ENCODE measurements around the gene VAMP3.
A peak's percentile ranks its signal among the peaks of the same experiment; 100 is the strongest.
"Not testable (repeated sequence)": the region's sequence is repeated elsewhere in the genome, so short reads cannot be mapped to it uniquely, and the experiment has no call there.

The VAMP3 gene

DNA sequence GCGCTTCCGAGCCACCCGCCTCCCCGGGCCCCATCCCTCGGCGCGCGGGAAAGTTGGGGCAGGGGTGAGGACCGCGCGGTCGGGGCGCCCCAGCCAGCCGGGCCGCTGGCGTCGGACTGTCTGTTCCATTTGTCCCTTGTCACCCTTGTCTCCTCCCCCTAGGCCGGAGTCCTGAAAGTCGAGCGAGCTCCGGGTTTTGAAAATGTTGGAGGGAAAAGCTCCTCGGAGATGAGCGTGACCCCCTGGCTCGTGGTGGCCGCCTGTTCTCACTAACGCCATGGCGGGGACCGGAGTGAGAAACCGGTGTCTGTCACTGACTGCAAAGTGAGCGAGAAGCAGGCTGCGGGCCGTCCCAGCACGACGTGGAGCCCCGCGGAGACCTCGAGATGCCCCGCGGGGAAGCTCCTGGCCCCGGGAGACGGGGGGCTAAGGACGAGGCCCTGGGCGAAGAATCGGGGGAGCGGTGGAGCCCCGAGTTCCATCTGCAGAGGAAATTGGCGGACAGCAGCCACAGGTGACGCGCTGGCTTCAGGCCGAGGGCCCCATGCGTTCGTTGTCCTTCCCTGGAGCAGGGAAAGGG is 13.5 kb downstream of the VAMP3 start:
- Mint-ChIP-seq H3K27ac (no peak overlapping the region), H3K4me3 (peak overlapping the region; percentile 31 to 65 (median 52)), H3K9me3 (peaks cover 3% of the 10 kb centered on the region), H3K36me3 (ENCODE audit: low read depth) (peaks cover 57% of the 10 kb centered on the region), H3K4me1 (no peaks in the 10 kb centered on the region), H3K27me3 (ENCODE audit: low read depth) (no peaks in the 10 kb centered on the region)
- TF ChIP-seq, protein P1, sequence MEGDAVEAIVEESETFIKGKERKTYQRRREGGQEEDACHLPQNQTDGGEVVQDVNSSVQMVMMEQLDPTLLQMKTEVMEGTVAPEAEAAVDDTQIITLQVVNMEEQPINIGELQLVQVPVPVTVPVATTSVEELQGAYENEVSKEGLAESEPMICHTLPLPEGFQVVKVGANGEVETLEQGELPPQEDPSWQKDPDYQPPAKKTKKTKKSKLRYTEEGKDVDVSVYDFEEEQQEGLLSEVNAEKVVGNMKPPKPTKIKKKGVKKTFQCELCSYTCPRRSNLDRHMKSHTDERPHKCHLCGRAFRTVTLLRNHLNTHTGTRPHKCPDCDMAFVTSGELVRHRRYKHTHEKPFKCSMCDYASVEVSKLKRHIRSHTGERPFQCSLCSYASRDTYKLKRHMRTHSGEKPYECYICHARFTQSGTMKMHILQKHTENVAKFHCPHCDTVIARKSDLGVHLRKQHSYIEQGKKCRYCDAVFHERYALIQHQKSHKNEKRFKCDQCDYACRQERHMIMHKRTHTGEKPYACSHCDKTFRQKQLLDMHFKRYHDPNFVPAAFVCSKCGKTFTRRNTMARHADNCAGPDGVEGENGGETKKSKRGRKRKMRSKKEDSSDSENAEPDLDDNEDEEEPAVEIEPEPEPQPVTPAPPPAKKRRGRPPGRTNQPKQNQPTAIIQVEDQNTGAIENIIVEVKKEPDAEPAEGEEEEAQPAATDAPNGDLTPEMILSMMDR (IDR thresholded peaks at IDR 0.05; ENCODE audit: unreplicated experiment in 3 of 3), result no peak

DNA sequence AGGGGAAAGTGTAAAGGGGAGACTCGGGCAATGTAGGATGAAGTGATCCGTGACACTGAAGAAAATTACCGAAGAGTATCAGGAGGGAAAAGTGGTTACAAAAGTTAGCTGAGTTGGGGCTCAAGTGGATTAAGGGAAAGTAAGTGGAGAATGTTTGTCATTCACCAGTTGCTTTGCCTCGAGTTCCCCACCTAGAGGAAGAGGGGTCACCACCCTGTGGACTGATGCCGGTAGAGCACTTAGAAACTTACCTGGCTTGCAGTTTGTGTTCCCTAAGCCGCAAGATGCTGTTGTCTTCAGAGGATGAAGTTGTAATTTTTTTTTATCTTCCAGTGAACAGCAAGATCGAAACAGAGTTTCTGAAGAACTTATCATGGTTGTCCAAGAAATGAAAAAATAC is 14.0 kb downstream of the VAMP3 start:
- Mint-ChIP-seq H3K36me3 (ENCODE audit: low read depth) (peaks cover 57% of the 10 kb centered on the region), H3K27me3 (ENCODE audit: low read depth) (no peaks in the 10 kb centered on the region), H3K4me1 (no peaks in the 10 kb centered on the region), H3K27ac (peak overlapping the region in 1 of 3 experiments; percentile 36), H3K4me3 (peak overlapping the region; percentile 31 to 60 (median 36)), H3K9me3 (peaks cover 8% of the 10 kb centered on the region)
- TF ChIP-seq, protein P1 (IDR thresholded peaks at IDR 0.05; ENCODE audit: unreplicated experiment in 3 of 3), result no peak

DNA sequence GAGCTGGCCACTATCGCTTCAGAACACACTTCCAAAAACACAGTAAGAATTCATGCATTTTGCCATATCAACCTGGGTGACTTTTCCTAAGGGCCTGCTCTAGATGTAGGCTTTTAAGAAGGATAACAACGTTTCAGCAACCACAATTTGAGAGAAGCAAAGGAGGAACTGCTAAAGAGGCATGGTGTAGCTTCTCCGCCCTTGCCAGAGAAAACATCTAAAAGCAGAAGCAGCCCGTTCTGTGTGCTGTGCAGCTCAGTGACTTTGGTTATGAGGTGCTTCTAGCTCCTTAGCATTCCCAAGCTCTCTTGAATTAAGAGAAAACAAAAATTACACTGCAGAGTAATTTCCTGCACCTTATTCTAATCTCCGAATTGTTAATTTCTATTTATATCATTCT is 15.7 kb downstream of the VAMP3 start:
- Mint-ChIP-seq H3K9me3 (peaks cover 21% of the 10 kb centered on the region), H3K27ac (no peak overlapping the region), H3K27me3 (ENCODE audit: low read depth) (no peaks in the 10 kb centered on the region), H3K4me3 (no peak overlapping the region), H3K4me1 (no peaks in the 10 kb centered on the region), H3K36me3 (ENCODE audit: low read depth) (peaks cover 63% of the 10 kb centered on the region)
- TF ChIP-seq, protein P1 (IDR thresholded peaks at IDR 0.05; ENCODE audit: unreplicated experiment in 3 of 3), result no peak

DNA sequence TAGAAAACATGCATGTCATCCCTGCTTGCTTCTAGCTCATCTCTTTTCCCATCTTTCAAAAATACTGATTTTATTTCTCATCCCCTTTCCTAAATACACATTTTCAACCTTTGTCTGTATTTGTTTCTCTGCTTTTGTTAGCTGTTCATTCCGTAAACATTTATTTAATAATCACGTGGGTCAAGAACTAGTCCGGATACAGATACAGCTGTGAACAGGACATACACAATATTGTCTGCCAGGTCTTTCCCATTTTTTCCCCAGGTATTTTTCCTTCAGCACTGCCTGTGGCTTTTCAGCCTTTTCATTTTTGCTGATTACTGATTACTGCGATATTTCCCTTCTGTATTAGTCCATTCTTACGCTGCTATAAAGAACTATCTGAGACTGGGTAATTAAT is 18.7 kb downstream of the VAMP3 start:
- peaks cover 28% of the 10 kb centered on the region for H3K9me3 Mint-ChIP-seq
- no peaks in the 10 kb centered on the region for H3K27me3 Mint-ChIP-seq (ENCODE audit: low read depth)
- no peaks in the 10 kb centered on the region for H3K4me1 Mint-ChIP-seq
- H3K36me3 Mint-ChIP-seq (ENCODE audit: low read depth), result peaks cover 82% of the 10 kb centered on the region
- H3K4me3 Mint-ChIP-seq, result no peak overlapping the region
- TF ChIP-seq, protein P1 (IDR thresholded peaks at IDR 0.05; ENCODE audit: unreplicated experiment in 3 of 3), result no peak
- no peak overlapping the region for H3K27ac Mint-ChIP-seq

DNA sequence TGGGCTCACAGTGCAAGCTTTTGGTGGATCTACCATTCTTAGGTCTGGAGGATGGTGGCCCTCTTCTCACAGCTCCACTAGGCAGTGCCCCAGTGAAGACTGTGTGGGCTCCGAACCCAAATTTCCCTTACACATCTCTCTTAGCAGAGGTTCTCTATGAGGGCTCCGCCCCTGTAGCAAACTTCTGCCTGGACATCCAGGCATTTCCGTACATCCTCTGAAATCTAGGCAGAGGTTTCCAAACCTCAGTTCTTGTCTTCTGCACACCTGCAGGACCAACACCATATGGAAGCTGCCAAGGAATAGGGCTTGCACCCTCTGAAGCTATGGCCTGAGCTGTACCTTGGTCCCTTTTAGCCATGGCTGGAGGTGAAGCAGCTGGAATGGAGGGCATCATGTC is 19.9 kb downstream of the VAMP3 start:
- H3K27ac Mint-ChIP-seq; H3K27me3 Mint-ChIP-seq (ENCODE audit: low read depth); H3K4me1 Mint-ChIP-seq; H3K4me3 Mint-ChIP-seq: not testable (repeated sequence)
- peaks cover 28% of the 10 kb centered on the region for H3K9me3 Mint-ChIP-seq
- H3K36me3 Mint-ChIP-seq (ENCODE audit: low read depth), result peaks cover 81% of the 10 kb centered on the region

DNA sequence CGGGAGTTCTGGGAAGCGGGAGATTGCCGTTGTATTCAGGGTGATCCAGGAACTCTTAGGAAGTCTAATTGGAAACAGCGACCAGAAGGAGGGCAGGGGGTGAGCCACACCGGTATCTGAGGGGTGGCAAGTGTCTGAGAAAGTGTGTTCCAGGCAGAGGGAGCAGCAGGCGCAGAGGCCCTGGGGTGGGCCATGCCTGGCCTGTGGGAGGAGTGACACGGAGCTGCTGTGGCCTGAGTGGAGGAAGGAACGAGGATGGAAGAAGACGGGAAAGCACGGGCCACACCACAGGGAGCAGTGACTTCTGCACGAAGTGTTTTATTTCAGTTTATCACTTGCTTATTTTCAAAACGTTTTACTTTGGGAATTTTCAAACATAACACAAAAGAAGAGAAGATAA is 24.3 kb downstream of the VAMP3 start:
- H3K36me3 Mint-ChIP-seq (ENCODE audit: low read depth), result peaks cover 60% of the 10 kb centered on the region
- H3K27ac Mint-ChIP-seq, result no peak overlapping the region
- H3K4me3 Mint-ChIP-seq, result no peak overlapping the region
- no peaks in the 10 kb centered on the region for H3K27me3 Mint-ChIP-seq (ENCODE audit: low read depth)
- H3K4me1 Mint-ChIP-seq, result no peaks in the 10 kb centered on the region
- H3K9me3 Mint-ChIP-seq, result peaks cover 17% of the 10 kb centered on the region
- TF ChIP-seq, protein P1 (IDR thresholded peaks at IDR 0.05; ENCODE audit: unreplicated experiment in 3 of 3), result no peak

Data from nephron (organoid).